Sigmoid colon (tissue), 4 donors: ENCODE data around the gene CRY1.

Experiments
- CTCF ChIP-seq, 4 experiments: fragments of 450-650 bp in 3 of 4; fragments of 200-600 bp in 1 of 4; IDR thresholded peaks; one replicate each; pipeline ENCODE4 v1.5.1; 2016 to 2019; ENCODE audit warnings: antibody characterized with exemption in 4 of 4, mild to moderate bottlenecking in 3 of 4, moderate library complexity in 2 of 4
- POLR2A ChIP-seq, 2 donors: fragments of 450-650 bp; IDR thresholded peaks; one replicate each; pipeline ENCODE4 v1.6.1; 2016; ENCODE audit warnings: antibody characterized with exemption in 2 of 2, mild to moderate bottlenecking in 2 of 2, moderate library complexity in 2 of 2
- POLR2AphosphoS5 ChIP-seq, 4 donors: sonication (generic); formaldehyde crosslinking; IDR thresholded peaks; one replicate each; pipeline ENCODE4 v1.6.1; 2017; ENCODE audit warnings: antibody characterized with exemption in 4 of 4

GRCh38 chr12:107066691-107067090 lies 26.7 kb downstream of the CRY1 start:
- TF ChIP-seq CTCF (IDR thresholded peaks at IDR 0.05) = no peak
- no peak for TF ChIP-seq POLR2A (IDR thresholded peaks at IDR 0.05)
- TF ChIP-seq POLR2AphosphoS5 (IDR thresholded peaks at IDR 0.05) = no peak
